GM18502 (cell line): ENCODE data around the gene LIMCH1.
"Not testable (repeated sequence)": the region's sequence is repeated elsewhere in the genome, so short reads cannot be mapped to it uniquely, and the experiment has no call there.

Source experiments
- ATAC-seq: cut with Tn5 transposase; IDR thresholded peaks from one replicate; pipeline ENCODE4 v1.9.1; 2021; ENCODE audit warnings: mild to moderate bottlenecking; ENCODE audit not compliant: unreplicated experiment, poor library complexity

The LIMCH1 gene

GRCh38 chr4:41713768-41714167, 175.8 kb downstream of the LIMCH1 start:
- no peak for ATAC-seq

- ATAC-seq: no peak
Measured at GRCh38 chr4:41714364-41715000, 176.5 kb downstream of the LIMCH1 start.

GRCh38 chr4:41715155-41715554, 177.2 kb downstream of the LIMCH1 start:
- ATAC-seq: no peak

GRCh38 chr4:41718907-41719306, 180.9 kb downstream of the LIMCH1 start:
- ATAC-seq: no peak

GRCh38 chr4:41719417-41719816, 181.5 kb downstream of the LIMCH1 start:
- no peak for ATAC-seq

- ATAC-seq: no peak
Measured at GRCh38 chr4:41722181-41722580, 184.2 kb downstream of the LIMCH1 start.

- ATAC-seq: no peak
Measured at GRCh38 chr4:41723286-41723685, 185.3 kb downstream of the LIMCH1 start.

- no peak for ATAC-seq
Measured at GRCh38 chr4:41725254-41725653, 187.3 kb downstream of the LIMCH1 start.

- no peak for ATAC-seq
Measured at GRCh38 chr4:41727861-41728572, 190.1 kb downstream of the LIMCH1 start.

- ATAC-seq: no peak
Measured at GRCh38 chr4:41728573-41728913, 190.6 kb downstream of the LIMCH1 start.

GRCh38 chr4:41731569-41732126, 193.7 kb downstream of the LIMCH1 start:
- ATAC-seq: no peak

GRCh38 chr4:41734371-41734770, 196.4 kb downstream of the LIMCH1 start:
- ATAC-seq: no peak

GRCh38 chr4:41737491-41737890, 199.5 kb downstream of the LIMCH1 start:
- ATAC-seq: not testable (repeated sequence)

GRCh38 chr4:41741354-41741753, 203.4 kb downstream of the LIMCH1 start:
- ATAC-seq: no peak

GRCh38 chr4:41744572-41745291, 206.8 kb downstream of the LIMCH1 start:
- ATAC-seq: no peak

GRCh38 chr4:41745292-41746024, 207.5 kb downstream of the LIMCH1 start:
- no peak for ATAC-seq

GRCh38 chr4:41746025-41746439, 208.1 kb downstream of the LIMCH1 start:
- ATAC-seq: no peak

GRCh38 chr4:41746440-41747229, 208.7 kb downstream of the LIMCH1 start:
- no peak for ATAC-seq

- ATAC-seq: no peak
Measured at GRCh38 chr4:41747230-41748055, 209.5 kb downstream of the LIMCH1 start.
